CD4-positive, alpha-beta T cell treated with Interleukin-12 subunit alpha and Interleukin-12 subunit beta, for 1 hour (primary cell): ENCODE data around the gene TEX13B.
A peak's percentile ranks its signal among the peaks of the same experiment; 100 is the strongest.
"Not testable (repeated sequence)": the region's sequence is repeated elsewhere in the genome, so short reads cannot be mapped to it uniquely, and the experiment has no call there.

Source experiments
- DNase-seq: peaks from one replicate; pipeline ENCODE4 v3.0.0-alpha.2; 2020

Gene TEX13B

GRCh38 chrX:107982356-107982755, at the start of gene TEX13B:
Gene TEX13B (minus strand): TSS chrX:107982370. CDS start chrX:107982127, 243 bp downstream.
- DNase-seq, result no peak

- no peak for DNase-seq
These were observed 48.0 kb upstream of the TEX13B start for GRCh38 chrX:108029928-108030711.

- DNase-seq, result no peak
These were observed 46.7 kb upstream of the TEX13B start for GRCh38 chrX:108028854-108029253.

- no peak for DNase-seq
These were observed 43.9 kb upstream of the TEX13B start for GRCh38 chrX:108025954-108026600.

GRCh38 chrX:108025376-108025775, 43.2 kb upstream of the TEX13B start:
- no peak for DNase-seq

- DNase-seq, result no peak
These were observed 40.4 kb upstream of the TEX13B start for GRCh38 chrX:108022491-108023089.

- DNase-seq, result peak; percentile 40
These were observed 38.5 kb upstream of the TEX13B start for GRCh38 chrX:108020631-108021030.

- DNase-seq, result no peak
These were observed 37.3 kb upstream of the TEX13B start for GRCh38 chrX:108019382-108019875.

- DNase-seq, result peak; percentile 71
These were observed 36.6 kb upstream of the TEX13B start for GRCh38 chrX:108018656-108019381.

- peak; percentile 48 for DNase-seq
These were observed 19.1 kb upstream of the TEX13B start for GRCh38 chrX:108001218-108001814.

GRCh38 chrX:108000751-108001150, 18.6 kb upstream of the TEX13B start:
- no peak for DNase-seq

GRCh38 chrX:107996124-107996523, 14.0 kb upstream of the TEX13B start:
- no peak for DNase-seq

- DNase-seq, result no peak
These were observed 2.9 kb upstream of the TEX13B start for GRCh38 chrX:107985033-107985432.

GRCh38 chrX:107979534-107979933, 2.6 kb downstream of the TEX13B start:
- DNase-seq, result no peak

GRCh38 chrX:107978707-107979307, 3.4 kb downstream of the TEX13B start:
- peak; percentile 12 for DNase-seq

- DNase-seq, result no peak
These were observed 4.1 kb downstream of the TEX13B start for GRCh38 chrX:107978071-107978470.

GRCh38 chrX:107971636-107972035, 10.5 kb downstream of the TEX13B start:
- no peak for DNase-seq

GRCh38 chrX:107970073-107970472, 12.1 kb downstream of the TEX13B start:
- DNase-seq, result no peak

GRCh38 chrX:107968623-107969022, 13.5 kb downstream of the TEX13B start:
- DNase-seq, result no peak

- not testable (repeated sequence) for DNase-seq
These were observed 26.8 kb downstream of the TEX13B start for GRCh38 chrX:107955337-107955736.

GRCh38 chrX:107940095-107940494, 42.1 kb downstream of the TEX13B start:
- no peak for DNase-seq

- DNase-seq, result no peak
These were observed 45.8 kb downstream of the TEX13B start for GRCh38 chrX:107936434-107936730.
